Brain pericyte (primary cell): Measurements from ENCODE around the gene SPTBN2.

Experiments
- DNase-seq: peaks from one replicate; pipeline ENCODE4 v3.0.0-alpha.2; 2012; ENCODE audit warnings: low read depth, low spot score

SPTBN2 gene

DNA sequence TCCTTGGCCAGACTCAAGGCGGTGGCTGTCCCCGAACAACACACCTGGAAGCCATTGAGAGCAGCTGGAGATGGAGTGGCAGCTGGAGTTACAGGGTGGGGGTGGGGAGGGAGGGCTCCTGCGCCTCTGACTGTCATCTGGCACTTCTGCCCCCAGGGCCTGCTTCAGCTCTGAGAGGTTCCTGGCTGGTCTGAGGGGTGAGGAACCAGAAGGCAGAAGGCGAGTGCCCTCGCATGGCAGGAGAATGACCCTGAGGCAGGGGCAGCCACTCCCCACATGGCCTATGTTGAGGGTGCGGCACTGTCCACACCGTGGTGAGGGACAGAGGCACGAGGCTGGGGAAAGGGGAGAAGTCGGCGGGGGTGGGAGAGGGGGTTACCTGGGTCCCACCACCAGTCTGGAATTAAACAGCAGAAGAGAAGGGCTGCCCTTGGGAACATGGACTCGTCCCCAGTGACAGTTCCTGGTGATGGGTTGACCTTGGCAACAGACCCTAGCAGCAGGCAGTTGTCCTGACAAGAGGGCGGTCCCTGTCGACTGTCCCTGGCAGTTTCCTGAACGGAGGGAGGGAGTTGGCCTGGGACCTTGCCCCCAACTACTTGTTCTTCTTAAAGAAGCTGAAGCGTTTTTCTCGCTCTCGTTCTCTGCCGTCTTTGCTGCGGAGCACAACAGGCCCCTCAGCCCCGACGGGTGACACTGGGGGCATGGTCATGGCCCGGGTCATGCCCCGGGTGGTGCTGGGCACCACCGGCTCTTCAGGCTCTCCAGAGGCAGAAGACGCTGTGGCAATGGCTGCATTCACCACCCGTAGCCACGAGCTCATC, 43.5 kb downstream of the SPTBN2 start:
- DNase-seq = no peak

GRCh38 chr11:66684635-66685034, 44.4 kb downstream of the SPTBN2 start:
- no peak for DNase-seq

- no peak for DNase-seq
Observed at GRCh38 chr11:66683877-66684276, 45.1 kb downstream of the SPTBN2 start.

GRCh38 chr11:66680966-66681645, 47.9 kb downstream of the SPTBN2 start:
- no peak for DNase-seq

- DNase-seq = peak; percentile 89
Observed at GRCh38 chr11:66677599-66678375, 51.2 kb downstream of the SPTBN2 start, which contains the start of gene RBM4B. RBM4B (minus strand) TSS chr11:66677887; CDS start chr11:66677079, 808 bp downstream.

- no peak for DNase-seq
Observed at GRCh38 chr11:66676931-66677598, 52.0 kb downstream of the SPTBN2 start.

DNA sequence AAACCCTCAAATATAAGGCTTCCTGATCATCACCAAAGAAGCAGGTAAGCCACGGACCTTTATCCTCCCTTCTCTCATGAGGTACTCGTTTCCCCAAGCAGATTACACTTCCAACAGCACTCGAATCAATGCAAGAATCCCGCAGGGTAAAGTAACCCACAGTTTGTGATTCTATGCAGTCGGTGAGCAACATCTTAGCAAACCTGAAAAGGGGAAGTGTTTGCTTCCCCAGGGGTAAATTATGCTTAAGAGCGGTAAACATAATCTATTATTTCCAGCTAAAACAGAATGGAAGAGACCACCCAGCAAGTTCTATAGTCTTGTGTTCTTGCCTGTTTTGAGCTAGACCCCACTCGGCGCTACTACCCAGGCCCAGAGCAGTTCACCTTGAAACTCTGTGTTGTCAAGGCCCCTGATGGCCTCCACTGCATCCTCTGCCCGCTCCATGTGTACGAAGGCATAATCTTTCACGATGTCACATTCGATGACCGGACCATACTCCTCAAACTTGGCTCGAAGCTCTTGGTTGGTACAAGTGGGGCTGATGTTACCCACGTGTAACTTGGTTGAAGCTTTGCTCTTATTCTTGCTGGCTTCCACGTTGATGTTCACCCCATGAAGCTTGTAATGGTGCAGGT, 52.6 kb downstream of the SPTBN2 start:
- DNase-seq = no peak

DNA sequence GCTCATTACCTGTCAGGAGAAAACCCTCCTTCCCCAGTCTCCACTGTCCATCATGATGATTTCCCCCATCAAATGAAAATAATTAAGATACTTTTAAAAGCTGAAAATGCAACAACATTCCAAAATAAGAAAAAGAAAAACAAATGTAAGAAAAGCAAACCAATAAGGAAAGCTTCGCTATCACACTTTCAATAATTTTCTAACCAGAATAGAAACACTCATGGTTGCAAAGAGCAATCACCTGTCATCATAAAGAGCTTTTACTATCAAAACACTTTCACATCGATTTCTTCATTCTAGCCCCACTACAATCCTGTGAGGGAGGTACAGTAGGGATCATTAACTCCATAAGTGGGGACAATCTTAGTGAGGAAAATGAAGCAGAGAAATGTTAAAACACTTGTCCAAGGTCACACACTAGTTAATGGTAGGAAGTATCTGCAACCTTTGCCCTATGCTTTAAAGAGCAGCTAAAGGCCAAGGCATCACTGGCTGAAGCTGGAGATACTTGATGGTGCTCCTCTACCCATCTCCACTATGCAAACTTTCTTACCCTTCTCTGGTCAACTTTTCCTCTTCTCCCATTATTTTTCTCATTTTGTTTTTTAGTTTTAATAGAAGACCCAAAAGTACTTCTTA, 53.9 kb downstream of the SPTBN2 start:
- DNase-seq = no peak

DNA sequence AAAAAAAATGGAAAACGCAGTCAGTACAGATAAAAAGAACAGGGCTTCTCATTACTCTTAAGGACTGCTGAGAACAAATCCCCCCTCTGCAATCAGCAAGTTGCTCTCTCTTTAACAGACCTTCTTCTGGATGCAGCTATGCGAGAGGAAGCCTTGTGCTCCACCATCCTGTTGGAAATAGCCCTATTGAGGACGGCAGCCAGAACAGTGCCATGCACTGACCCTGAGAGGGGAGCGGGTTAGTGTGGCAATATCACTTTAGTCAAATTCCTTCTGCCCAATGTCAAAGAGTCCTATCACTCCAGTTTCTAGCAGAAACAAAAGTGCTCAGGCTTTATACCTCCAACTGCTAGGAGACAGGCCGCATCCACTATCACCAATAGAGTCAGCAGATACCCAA, 58.2 kb downstream of the SPTBN2 start:
- DNase-seq = no peak

GRCh38 chr11:66665369-66665768, 63.6 kb downstream of the SPTBN2 start:
- no peak for DNase-seq

- DNase-seq = no peak
Observed at GRCh38 chr11:66663741-66664296, 65.2 kb downstream of the SPTBN2 start.

DNA sequence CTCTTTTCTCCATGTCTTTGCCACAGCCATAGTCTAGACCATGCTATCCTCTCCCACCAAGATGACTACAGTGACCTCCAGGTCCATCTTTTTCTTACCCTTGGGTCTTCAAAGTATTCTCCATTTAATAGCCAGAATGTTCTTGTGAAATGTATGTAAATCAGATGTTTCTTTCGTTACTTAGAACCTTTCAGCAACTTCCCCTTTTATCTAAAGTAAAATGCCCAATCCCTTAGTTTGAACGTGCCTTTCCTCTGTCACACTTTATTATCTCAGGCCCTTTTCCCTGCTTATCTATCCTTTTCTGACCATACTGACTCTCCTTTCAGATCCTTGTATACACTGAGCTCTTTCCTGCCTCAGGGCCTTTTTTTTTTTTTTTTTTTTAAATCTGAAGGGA, 69.3 kb downstream of the SPTBN2 start:
- DNase-seq = no peak

GRCh38 chr11:66653123-66653522, 75.9 kb downstream of the SPTBN2 start:
- DNase-seq = no peak

DNA sequence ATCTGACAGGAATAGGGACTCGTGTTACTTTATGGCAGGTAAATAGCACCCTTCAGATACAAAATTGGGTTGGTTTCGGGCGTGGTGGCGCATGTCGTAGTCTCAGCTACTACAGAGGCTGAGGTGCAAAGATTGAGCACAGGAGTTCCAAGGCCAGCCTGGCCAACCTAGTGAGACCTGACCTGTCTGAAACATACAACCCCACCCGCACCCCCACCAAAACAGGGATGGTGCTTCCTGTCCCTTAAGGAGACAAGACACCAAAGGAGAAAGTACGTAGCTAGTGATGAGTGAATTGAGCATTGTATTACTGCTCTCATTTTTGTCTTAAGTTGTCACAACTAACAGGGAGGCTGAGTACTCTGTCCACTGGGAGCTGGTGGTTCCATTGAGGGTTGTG, 76.4 kb downstream of the SPTBN2 start:
- DNase-seq = no peak

DNA sequence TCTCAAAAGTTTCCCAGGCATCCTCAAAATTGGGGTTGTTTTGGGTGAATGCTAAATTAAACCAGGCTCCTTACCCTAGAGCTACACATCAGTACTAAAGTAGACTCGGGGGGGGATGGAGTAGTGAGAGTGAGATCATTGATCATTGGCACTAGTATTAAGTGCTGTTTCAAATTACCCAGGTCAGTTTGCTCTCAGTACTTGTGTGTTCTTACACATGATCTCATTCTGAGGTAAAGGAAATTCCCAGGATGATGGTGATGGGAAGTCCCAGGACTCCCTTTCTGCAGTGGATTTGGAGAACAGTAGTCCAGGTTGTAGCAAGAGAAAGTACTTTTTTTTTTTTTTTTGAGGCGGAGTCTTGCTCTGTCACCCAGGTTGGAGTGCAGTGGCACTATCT, 78.0 kb downstream of the SPTBN2 start:
- DNase-seq = no peak

- DNase-seq = no peak
Observed at GRCh38 chr11:66649903-66650302, 79.1 kb downstream of the SPTBN2 start.

- no peak for DNase-seq
Observed at GRCh38 chr11:66646828-66647227, 82.2 kb downstream of the SPTBN2 start.

- no peak for DNase-seq
Observed at GRCh38 chr11:66643745-66644437, 85.1 kb downstream of the SPTBN2 start.

GRCh38 chr11:66641834-66642233, 87.2 kb downstream of the SPTBN2 start:
- no peak for DNase-seq
